HuH-7.5 (cell line): Measurements from ENCODE around the gene TRA2A.

Experiments used
- DNase-seq: peaks from one replicate; pipeline ENCODE4 v3.0.0; 2011; ENCODE audit warnings: low spot score

TRA2A gene

GRCh38 chr7:23470330-23471105 lies 61.3 kb downstream of the TRA2A start, which contains the start of gene IGF2BP3:
TSS of gene IGF2BP3 (minus strand) at chr7:23470491. CDS start at chr7:23470110, 381 bp downstream.
- peak; percentile 85 for DNase-seq

GRCh38 chr7:23469961-23470250 lies 61.9 kb downstream of the TRA2A start:
- DNase-seq: no peak

GRCh38 chr7:23469150-23469960 lies 62.4 kb downstream of the TRA2A start:
- peak; percentile 55 for DNase-seq

- DNase-seq: peak; percentile 34
Measured at GRCh38 chr7:23468526-23469149, 63.1 kb downstream of the TRA2A start.

GRCh38 chr7:23467806-23468525 lies 63.8 kb downstream of the TRA2A start:
- DNase-seq: peak; percentile 58

- DNase-seq: no peak
Measured at GRCh38 chr7:23467291-23467805, 64.4 kb downstream of the TRA2A start.

GRCh38 chr7:23462846-23463245 lies 68.9 kb downstream of the TRA2A start:
- no peak for DNase-seq

- no peak for DNase-seq
Measured at GRCh38 chr7:23458044-23458443, 73.7 kb downstream of the TRA2A start.

- DNase-seq: no peak
Measured at GRCh38 chr7:23456093-23456492, 75.7 kb downstream of the TRA2A start.

- no peak for DNase-seq
Measured at GRCh38 chr7:23454881-23455526, 76.8 kb downstream of the TRA2A start.
